ENCODE data around the gene MVK. TPM values are rescaled to one million over a fixed set of nuclear protein-coding genes. Genes with fewer than 3 reads are reported as not detected.

MVK gene
- total and polyA plus RNA-seq, 7 donors, result 9.1 to 40.8 (median 13.8) TPM

DNA sequence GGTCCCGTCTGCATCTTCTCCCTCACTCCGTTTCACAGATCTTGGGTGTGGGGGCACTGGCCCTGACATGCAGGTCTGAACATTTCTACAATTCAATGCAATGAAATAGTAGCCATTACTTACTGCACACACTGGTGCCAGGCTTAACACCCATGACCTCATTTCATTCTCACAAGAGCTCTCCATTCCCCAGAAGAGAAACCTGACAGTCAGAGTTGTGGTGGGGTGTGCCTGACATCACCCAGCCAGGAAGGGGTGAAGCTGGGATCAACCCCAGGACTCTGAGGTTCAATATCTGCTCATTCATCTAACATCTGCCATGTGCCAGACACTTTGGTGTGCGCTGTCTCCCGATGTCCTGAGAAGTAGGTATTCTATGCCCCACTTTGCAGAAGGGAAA is 34.7 kb downstream of the MVK start:
- no peak overlapping the region for H3K27ac ChIP-seq
- no peaks in the 10 kb centered on the region for H3K9me3 ChIP-seq
- TF ChIP-seq, protein P1, sequence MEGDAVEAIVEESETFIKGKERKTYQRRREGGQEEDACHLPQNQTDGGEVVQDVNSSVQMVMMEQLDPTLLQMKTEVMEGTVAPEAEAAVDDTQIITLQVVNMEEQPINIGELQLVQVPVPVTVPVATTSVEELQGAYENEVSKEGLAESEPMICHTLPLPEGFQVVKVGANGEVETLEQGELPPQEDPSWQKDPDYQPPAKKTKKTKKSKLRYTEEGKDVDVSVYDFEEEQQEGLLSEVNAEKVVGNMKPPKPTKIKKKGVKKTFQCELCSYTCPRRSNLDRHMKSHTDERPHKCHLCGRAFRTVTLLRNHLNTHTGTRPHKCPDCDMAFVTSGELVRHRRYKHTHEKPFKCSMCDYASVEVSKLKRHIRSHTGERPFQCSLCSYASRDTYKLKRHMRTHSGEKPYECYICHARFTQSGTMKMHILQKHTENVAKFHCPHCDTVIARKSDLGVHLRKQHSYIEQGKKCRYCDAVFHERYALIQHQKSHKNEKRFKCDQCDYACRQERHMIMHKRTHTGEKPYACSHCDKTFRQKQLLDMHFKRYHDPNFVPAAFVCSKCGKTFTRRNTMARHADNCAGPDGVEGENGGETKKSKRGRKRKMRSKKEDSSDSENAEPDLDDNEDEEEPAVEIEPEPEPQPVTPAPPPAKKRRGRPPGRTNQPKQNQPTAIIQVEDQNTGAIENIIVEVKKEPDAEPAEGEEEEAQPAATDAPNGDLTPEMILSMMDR (IDR thresholded peaks at IDR 0.05), result no peak
- TF ChIP-seq POLR2A (IDR thresholded peaks at IDR 0.05), result no peak
- TF ChIP-seq EP300 (IDR thresholded peaks at IDR 0.05), result no peak
- TF ChIP-seq POLR2AphosphoS5 (IDR thresholded peaks at IDR 0.05), result no peak
- 78 to 88% methylated on average over 4 of the region's 4 CpGs for WGBS, 2 donors
- no peaks in the 10 kb centered on the region for H3K36me3 ChIP-seq
- H3K4me1 ChIP-seq, result peaks cover 0 to 7% (median 6%) of the 10 kb centered on the region in 4 donors
- DNase-seq, result no peak
- intact Hi-C loops (cut with DNase I), result no loop called here
- H3K4me3 ChIP-seq, result no peak overlapping the region
- peaks cover 0 to 68% (median 30%) of the 10 kb centered on the region in 3 donors for H3K27me3 ChIP-seq

DNA sequence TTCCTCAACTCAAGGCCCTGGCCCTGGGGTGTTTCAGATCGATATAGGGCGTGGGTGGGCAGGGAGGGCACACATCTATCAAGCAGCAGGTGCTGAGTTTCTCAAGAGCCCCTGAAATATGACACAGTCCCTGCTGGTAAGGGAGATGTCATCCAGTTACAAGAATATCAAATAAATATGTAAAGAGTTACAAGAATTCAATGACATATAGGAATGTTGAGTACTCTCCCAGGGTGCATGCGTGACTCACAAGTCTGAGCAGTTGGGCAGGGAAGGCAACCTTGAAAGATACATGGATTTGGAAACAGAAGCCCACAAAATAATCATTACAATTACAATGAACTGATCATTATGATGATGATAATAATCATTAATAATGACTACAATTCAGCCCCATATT is 35.2 kb downstream of the MVK start:
- peaks cover 0 to 7% (median 6%) of the 10 kb centered on the region in 4 donors for H3K4me1 ChIP-seq
- peaks cover 0 to 73% (median 31%) of the 10 kb centered on the region in 3 donors for H3K27me3 ChIP-seq
- no peak for DNase-seq
- no peak overlapping the region for H3K4me3 ChIP-seq
- intact Hi-C loops (cut with DNase I), result no loop called here
- no peaks in the 10 kb centered on the region for H3K36me3 ChIP-seq
- H3K9me3 ChIP-seq, result no peaks in the 10 kb centered on the region
- no peak for TF ChIP-seq POLR2AphosphoS5 (IDR thresholded peaks at IDR 0.05)
- no peak for TF ChIP-seq EP300 (IDR thresholded peaks at IDR 0.05)
- no peak for TF ChIP-seq POLR2A (IDR thresholded peaks at IDR 0.05)
- TF ChIP-seq, protein P1 (IDR thresholded peaks at IDR 0.05), result no peak
- WGBS, 2 donors, result 92 to 94% methylated on average over 3 of the region's 3 CpGs
- no peak overlapping the region for H3K27ac ChIP-seq

DNA sequence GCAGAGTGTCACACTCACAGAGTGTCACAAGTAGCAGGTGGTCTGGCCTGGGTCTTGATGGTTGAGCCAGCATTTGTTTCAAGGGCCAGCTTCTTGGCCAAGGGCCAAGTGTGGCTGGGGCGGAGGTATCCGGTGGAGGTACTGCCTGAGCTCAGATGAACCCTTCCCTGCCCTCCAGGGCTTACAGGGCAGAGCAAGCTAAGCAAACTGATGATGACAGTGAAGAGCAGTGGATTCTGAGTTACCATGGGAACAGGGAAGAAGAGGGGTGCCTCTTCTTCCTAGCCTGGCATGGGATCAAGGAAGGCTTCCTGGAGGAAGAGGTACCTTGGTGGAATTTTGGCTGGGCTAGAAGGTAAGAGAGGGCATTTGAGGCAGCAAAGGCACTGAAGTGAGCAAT is 35.7 kb downstream of the MVK start:
- intact Hi-C loops (cut with DNase I), result no loop called here
- no peak overlapping the region for H3K4me3 ChIP-seq
- no peaks in the 10 kb centered on the region for H3K9me3 ChIP-seq
- H3K36me3 ChIP-seq, result no peaks in the 10 kb centered on the region
- H3K27me3 ChIP-seq, result peaks cover 0 to 76% (median 31%) of the 10 kb centered on the region in 3 donors
- H3K4me1 ChIP-seq, result peaks cover 0 to 7% (median 6%) of the 10 kb centered on the region in 4 donors
- 37 to 59% methylated on average over 2 of the region's 2 CpGs for WGBS, 2 donors
- DNase-seq, result no peak
- H3K27ac ChIP-seq, result no peak overlapping the region
- no peak for TF ChIP-seq POLR2AphosphoS5 (IDR thresholded peaks at IDR 0.05)
- TF ChIP-seq EP300 (IDR thresholded peaks at IDR 0.05), result no peak
- TF ChIP-seq, protein P1 (IDR thresholded peaks at IDR 0.05), result no peak
- no peak for TF ChIP-seq POLR2A (IDR thresholded peaks at IDR 0.05)

DNA sequence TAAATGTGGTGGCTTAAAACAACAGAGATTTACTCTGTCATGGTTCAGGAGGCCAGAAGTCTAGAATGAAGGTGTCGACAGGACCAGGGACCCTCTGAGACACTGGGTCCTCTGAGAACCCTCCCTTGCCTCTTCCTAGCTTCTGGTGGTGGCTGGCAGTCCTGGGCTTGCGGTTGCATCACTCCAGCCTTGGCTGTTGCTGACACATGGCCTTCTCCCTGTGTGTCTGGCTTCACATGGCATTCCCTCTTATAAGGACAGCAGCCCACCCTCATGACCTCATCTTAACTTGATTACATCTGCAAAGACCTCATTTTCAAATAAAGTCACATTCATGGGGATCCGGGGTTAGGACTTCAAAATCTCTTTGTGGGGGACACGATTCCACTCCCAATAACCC is 36.9 kb downstream of the MVK start:
- intact Hi-C loops (cut with DNase I), result no loop called here
- DNase-seq, result no peak
- H3K4me1 ChIP-seq, result peaks cover 0 to 7% (median 6%) of the 10 kb centered on the region in 4 donors
- H3K27me3 ChIP-seq, result peaks cover 0 to 75% (median 31%) of the 10 kb centered on the region in 3 donors
- no peak overlapping the region for H3K4me3 ChIP-seq
- TF ChIP-seq POLR2A (IDR thresholded peaks at IDR 0.05), result no peak
- TF ChIP-seq, protein P1 (IDR thresholded peaks at IDR 0.05), result no peak
- TF ChIP-seq EP300 (IDR thresholded peaks at IDR 0.05), result no peak
- no peak overlapping the region for H3K27ac ChIP-seq
- no peaks in the 10 kb centered on the region for H3K9me3 ChIP-seq
- WGBS, 2 donors, result 79 to 86% methylated on average over 4 of the region's 4 CpGs
- no peaks in the 10 kb centered on the region for H3K36me3 ChIP-seq

DNA sequence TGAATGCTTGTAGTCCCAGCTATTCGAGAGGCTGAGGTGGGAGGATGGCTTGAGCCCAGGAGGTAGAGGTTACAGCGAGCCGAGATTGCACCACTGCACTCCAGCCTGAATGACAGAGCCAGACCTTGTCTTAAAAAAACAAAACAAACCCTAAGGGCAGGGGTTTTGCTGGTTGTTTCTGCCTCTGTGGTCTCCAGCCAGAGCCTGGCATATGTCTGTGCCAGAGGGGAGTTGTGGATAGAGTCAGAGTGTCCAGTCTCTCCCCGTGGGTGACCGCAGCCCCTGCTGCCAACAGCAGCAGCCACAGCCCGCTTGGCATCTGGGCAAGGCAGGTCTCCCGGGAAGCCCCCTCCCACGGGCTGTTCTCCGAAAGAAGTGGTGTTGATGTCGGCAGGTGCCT is 37.6 kb downstream of the MVK start:
- H3K9me3 ChIP-seq, result no peaks in the 10 kb centered on the region
- no peak for DNase-seq
- 67 to 72% methylated on average over 10 of the region's 10 CpGs for WGBS, 2 donors
- no peak overlapping the region for H3K27ac ChIP-seq
- peaks cover 0 to 68% (median 25%) of the 10 kb centered on the region in 3 donors for H3K27me3 ChIP-seq
- intact Hi-C loops (cut with DNase I), result no loop called here
- no peak overlapping the region for H3K4me3 ChIP-seq
- TF ChIP-seq, protein P1 (IDR thresholded peaks at IDR 0.05), result no peak
- no peak for TF ChIP-seq POLR2A (IDR thresholded peaks at IDR 0.05)
- TF ChIP-seq POLR2AphosphoS5 (IDR thresholded peaks at IDR 0.05), result no peak
- TF ChIP-seq EP300 (IDR thresholded peaks at IDR 0.05), result no peak
- peaks cover 0 to 7% (median 5%) of the 10 kb centered on the region in 4 donors for H3K4me1 ChIP-seq
- H3K36me3 ChIP-seq, result no peaks in the 10 kb centered on the region
